Prostate gland (tissue), 2 donors: Measurements from ENCODE around the gene KIF2B. TPM values are rescaled to one million over a fixed set of nuclear protein-coding genes. Genes with fewer than 3 reads are reported as not detected.

Source experiments
- DNase-seq: peaks from one replicate; pipeline ENCODE4 v3.0.0-alpha.2; 2019; ENCODE audit warnings: low spot score
- H3K27ac ChIP-seq, 2 donors: fragments of 200-600 bp; sonication (generic); 2 replicates each; pipeline ENCODE4 v1.5.1; 2017 to 2019
- H3K27me3 ChIP-seq: fragments of 200-600 bp; sonication (generic); replicated peaks from 2 replicates; pipeline ENCODE4 v1.5.1; 2019; ENCODE audit not compliant: insufficient read depth
- H3K36me3 ChIP-seq, 2 donors: fragments of 200-600 bp; sonication (generic); 1 replicate in 1 of 2; 2 replicates in 1 of 2; pipeline versions ENCODE4 v1.5.1 to v1.8.1; 2017 to 2019
- H3K4me1 ChIP-seq: fragments of 200-600 bp; sonication (generic); replicated peaks from 2 replicates; pipeline ENCODE4 v1.5.1; 2019
- H3K4me3 ChIP-seq, 2 donors: fragments of 200-600 bp; sonication (generic); 2 replicates each; pipeline ENCODE4 v1.5.1; 2017 to 2019
- H3K9me3 ChIP-seq: fragments of 200-600 bp; sonication (generic); 2 replicates; pipeline ENCODE4 v1.5.1; 2017
- POLR2A ChIP-seq: fragments of 450-650 bp; IDR thresholded peaks from one replicate; pipeline ENCODE4 v1.6.1; 2016; ENCODE audit warnings: antibody characterized with exemption, mild to moderate bottlenecking
- POLR2AphosphoS5 ChIP-seq: sonication (generic); formaldehyde crosslinking; IDR thresholded peaks from one replicate; pipeline ENCODE4 v1.6.1; 2017; ENCODE audit warnings: antibody characterized with exemption
- WGBS: methylation state at CpG from one replicate; pipeline ENCODE4 v1.1.5; 2018; 5-methylcytosine and 5-hydroxymethylcytosine counted together
- intact Hi-C: fragments of 100-400 bp; cut with DNase I; formaldehyde crosslinking; loops from one replicate; pipeline ENCODE4 v1.14.2; 2022
- total RNA-seq, 2 donors: library from RNA; depleted of rRNA; stranded (reverse); fragments of >200 nt; gene quantifications; one replicate each; pipeline ENCODE4 v1.1.0, GENCODE V29; 2016
- TF ChIP-seq, protein P1 (sequence below), 4 experiments: fragments of 200-600 bp in 2 of 4; fragments of 450-650 bp in 2 of 4; sonication (generic) in 2 of 4; IDR thresholded peaks; 1 replicate in 3 of 4; 2 replicates in 1 of 4; pipeline ENCODE4 v1.5.1; 2016 to 2019; ENCODE audit warnings: antibody characterized with exemption in 4 of 4, mild to moderate bottlenecking in 2 of 4, moderate library complexity in 2 of 4

KIF2B gene, protein sequence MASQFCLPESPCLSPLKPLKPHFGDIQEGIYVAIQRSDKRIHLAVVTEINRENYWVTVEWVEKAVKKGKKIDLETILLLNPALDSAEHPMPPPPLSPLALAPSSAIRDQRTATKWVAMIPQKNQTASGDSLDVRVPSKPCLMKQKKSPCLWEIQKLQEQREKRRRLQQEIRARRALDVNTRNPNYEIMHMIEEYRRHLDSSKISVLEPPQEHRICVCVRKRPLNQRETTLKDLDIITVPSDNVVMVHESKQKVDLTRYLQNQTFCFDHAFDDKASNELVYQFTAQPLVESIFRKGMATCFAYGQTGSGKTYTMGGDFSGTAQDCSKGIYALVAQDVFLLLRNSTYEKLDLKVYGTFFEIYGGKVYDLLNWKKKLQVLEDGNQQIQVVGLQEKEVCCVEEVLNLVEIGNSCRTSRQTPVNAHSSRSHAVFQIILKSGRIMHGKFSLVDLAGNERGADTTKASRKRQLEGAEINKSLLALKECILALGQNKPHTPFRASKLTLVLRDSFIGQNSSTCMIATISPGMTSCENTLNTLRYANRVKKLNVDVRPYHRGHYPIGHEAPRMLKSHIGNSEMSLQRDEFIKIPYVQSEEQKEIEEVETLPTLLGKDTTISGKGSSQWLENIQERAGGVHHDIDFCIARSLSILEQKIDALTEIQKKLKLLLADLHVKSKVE
- 1 to 10 TPM in 1 of 2 donors, not detected in 1; 4.8 TPM for total RNA-seq

DNA sequence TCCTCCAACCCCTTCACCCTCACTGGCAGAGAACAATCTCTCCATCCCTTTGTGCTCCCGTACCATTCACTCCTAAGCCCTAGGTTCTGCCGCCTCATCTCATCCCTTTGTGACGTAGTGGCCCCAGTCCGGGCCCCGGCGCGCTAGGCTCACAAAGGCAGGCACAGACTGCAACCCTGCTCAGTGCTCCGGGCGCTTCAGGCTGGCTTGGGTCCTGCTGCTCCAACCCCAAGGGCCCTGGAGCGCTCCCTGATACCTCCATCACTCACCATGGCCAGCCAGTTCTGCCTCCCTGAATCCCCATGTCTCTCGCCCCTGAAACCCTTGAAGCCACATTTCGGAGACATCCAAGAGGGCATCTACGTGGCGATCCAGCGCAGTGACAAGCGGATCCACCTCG lies at the start of gene KIF2B:
Gene KIF2B, plus strand, starts transcription at position 164 of the 400 bp plus-strand sequence. Its CDS starts 107 bp downstream, at position 271.
- 90% methylated on average over 17 of the region's 17 CpGs for WGBS
- no peak within 1 kb of the TSS for H3K4me3 ChIP-seq

DNA sequence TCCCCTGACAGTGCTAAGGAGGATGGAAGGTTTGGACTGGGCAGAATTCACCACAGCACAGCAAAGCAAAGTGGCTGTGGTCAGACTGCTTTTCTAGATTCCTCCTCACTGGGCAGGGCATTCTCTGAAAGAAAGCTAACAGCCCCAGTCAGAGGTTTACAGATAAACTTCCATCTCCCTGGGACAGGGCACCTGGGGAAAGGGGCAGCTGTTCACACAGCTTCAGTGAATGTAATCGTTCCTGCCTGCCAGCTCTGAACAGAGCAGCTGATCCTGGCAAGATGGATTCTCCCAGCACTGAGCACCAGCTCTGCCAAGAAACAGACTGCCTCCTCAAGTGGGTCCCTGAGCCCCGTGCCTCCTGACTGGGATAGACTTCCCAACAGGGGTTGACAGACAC lies 42.4 kb upstream of the KIF2B start:
- intact Hi-C loops: no loop called here
- WGBS: 79% methylated on average over 2 of the region's 2 CpGs
- Histone ChIP-seq H3K27me3 (no peaks in the 10 kb centered on the region), H3K27ac (no peak overlapping the region), H3K4me1 (no peaks in the 10 kb centered on the region), H3K4me3 (no peak overlapping the region), H3K9me3 (no peaks in the 10 kb centered on the region), H3K36me3 (no peaks in the 10 kb centered on the region)
- no peak for DNase-seq
- TF ChIP-seq, protein P1, sequence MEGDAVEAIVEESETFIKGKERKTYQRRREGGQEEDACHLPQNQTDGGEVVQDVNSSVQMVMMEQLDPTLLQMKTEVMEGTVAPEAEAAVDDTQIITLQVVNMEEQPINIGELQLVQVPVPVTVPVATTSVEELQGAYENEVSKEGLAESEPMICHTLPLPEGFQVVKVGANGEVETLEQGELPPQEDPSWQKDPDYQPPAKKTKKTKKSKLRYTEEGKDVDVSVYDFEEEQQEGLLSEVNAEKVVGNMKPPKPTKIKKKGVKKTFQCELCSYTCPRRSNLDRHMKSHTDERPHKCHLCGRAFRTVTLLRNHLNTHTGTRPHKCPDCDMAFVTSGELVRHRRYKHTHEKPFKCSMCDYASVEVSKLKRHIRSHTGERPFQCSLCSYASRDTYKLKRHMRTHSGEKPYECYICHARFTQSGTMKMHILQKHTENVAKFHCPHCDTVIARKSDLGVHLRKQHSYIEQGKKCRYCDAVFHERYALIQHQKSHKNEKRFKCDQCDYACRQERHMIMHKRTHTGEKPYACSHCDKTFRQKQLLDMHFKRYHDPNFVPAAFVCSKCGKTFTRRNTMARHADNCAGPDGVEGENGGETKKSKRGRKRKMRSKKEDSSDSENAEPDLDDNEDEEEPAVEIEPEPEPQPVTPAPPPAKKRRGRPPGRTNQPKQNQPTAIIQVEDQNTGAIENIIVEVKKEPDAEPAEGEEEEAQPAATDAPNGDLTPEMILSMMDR (IDR thresholded peaks at IDR 0.05): no peak

More for the DNA sequence above, at the start of gene KIF2B:
- Histone ChIP-seq H3K4me1 (no peaks in the 10 kb centered on the region), H3K36me3 (no peaks in the 10 kb centered on the region), H3K27me3 (no peaks in the 10 kb centered on the region), H3K9me3 (no peaks in the 10 kb centered on the region), H3K27ac (no peak within 1 kb of the TSS)
- DNase-seq: no peak
- TF ChIP-seq POLR2A (no peak), POLR2AphosphoS5 (no peak)
- TF ChIP-seq, protein P1 (IDR thresholded peaks at IDR 0.05): no peak
- intact Hi-C loops: no loop called here

DNA sequence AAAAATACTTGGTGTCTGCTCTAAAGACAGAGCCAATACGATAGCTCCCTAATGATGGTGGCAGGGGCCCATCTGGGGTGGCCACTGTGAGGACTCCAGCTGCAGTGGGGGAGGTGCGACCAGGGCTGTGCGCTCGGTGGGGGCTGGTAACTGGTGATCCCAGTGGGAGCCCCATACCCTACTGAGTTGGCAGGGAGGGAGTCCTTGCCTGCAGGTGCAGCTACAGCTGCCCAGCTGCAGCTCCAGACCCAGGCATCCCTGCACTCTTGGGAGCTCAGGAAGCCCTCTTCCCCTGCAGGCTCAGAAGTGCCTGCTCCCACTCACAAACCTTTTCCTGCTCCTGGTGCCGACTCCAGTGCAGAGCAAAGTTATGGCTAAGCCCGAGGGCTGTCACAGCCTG lies 31.2 kb upstream of the KIF2B start:
- Histone ChIP-seq H3K36me3 (no peaks in the 10 kb centered on the region), H3K27me3 (no peaks in the 10 kb centered on the region), H3K4me3 (no peak overlapping the region), H3K4me1 (no peaks in the 10 kb centered on the region), H3K9me3 (no peaks in the 10 kb centered on the region), H3K27ac (no peak overlapping the region)
- TF ChIP-seq POLR2AphosphoS5: no peak
- TF ChIP-seq, protein P1 (IDR thresholded peaks at IDR 0.05): no peak
- TF ChIP-seq POLR2A: no peak
- intact Hi-C loops: no loop called here
- no peak for DNase-seq
- 93% methylated on average over 5 of the region's 6 CpGs for WGBS

DNA sequence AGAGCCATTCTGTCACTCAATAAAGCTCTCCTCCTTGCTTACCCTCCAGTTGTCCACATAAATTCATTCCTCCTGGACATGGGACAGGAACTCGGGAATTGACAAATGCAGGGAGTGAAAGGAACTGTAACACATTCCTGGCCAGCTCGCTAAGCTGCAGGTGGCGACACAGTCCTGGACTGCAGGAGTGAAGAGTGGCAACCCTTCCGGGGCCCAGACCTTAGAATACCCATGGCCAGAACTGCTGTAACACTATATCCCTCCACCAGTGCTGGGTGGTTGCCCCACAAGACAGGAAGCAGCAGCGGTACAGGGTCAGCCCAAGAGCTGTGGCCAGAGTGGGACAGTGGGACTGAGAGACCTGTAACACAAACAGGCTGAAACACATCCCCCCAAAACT lies 30.3 kb upstream of the KIF2B start:
- H3K27ac ChIP-seq: no peak overlapping the region
- H3K9me3 ChIP-seq: no peaks in the 10 kb centered on the region
- no peaks in the 10 kb centered on the region for H3K36me3 ChIP-seq
- no peak for DNase-seq
- whole genome bisulfite sequencing: 88% methylated on average over 5 of the region's 5 CpGs
- no peaks in the 10 kb centered on the region for H3K27me3 ChIP-seq
- intact Hi-C loops: no loop called here
- H3K4me3 ChIP-seq: no peak overlapping the region
- no peaks in the 10 kb centered on the region for H3K4me1 ChIP-seq
- TF ChIP-seq POLR2A: no peak
- TF ChIP-seq POLR2AphosphoS5: no peak
- TF ChIP-seq, protein P1 (IDR thresholded peaks at IDR 0.05): no peak

DNA sequence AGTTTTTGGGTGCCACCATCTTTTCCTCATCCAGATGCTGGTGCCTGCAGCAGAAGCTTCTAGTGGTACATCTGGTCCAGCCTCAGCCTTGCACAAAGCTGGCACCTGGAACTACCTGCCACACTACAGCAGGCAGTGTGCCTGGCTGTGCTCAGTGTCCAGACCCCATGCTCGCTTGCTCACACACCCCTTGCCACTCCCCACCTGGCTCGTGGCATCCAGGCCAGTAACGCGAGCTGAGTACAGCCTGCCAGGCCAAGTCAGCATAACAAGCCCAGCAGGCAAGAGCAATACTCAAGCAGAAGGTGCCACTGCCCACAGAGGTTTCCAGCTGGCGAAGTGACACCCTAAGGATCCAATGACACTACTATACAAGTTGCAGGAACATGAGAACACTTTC lies 29.7 kb upstream of the KIF2B start:
- Histone ChIP-seq H3K36me3 (no peaks in the 10 kb centered on the region), H3K4me3 (no peak overlapping the region), H3K9me3 (no peaks in the 10 kb centered on the region), H3K27me3 (no peaks in the 10 kb centered on the region), H3K27ac (no peak overlapping the region), H3K4me1 (no peaks in the 10 kb centered on the region)
- WGBS: 40% methylated on average over 5 of the region's 5 CpGs
- no peak for TF ChIP-seq POLR2A
- no peak for TF ChIP-seq POLR2AphosphoS5
- TF ChIP-seq, protein P1 (IDR thresholded peaks at IDR 0.05): no peak
- intact Hi-C loops: no loop called here
- DNase-seq: no peak
